NCI-H2227 (cell line): Measurements from ENCODE around the gene SMLR1.

ENCODE experiments used
- DNase-seq: peaks from one replicate; lab custom pipeline; 2025; ENCODE audit not compliant: unreplicated experiment; lab: John Stamatoyannopoulos, UW

The SMLR1 gene

GRCh38 chr6:130824978-130825694, 2.1 kb upstream of the SMLR1 start:
- no peak for DNase-seq

GRCh38 chr6:130825772-130826441, 1.3 kb upstream of the SMLR1 start:
- DNase-seq, result no peak

DNA sequence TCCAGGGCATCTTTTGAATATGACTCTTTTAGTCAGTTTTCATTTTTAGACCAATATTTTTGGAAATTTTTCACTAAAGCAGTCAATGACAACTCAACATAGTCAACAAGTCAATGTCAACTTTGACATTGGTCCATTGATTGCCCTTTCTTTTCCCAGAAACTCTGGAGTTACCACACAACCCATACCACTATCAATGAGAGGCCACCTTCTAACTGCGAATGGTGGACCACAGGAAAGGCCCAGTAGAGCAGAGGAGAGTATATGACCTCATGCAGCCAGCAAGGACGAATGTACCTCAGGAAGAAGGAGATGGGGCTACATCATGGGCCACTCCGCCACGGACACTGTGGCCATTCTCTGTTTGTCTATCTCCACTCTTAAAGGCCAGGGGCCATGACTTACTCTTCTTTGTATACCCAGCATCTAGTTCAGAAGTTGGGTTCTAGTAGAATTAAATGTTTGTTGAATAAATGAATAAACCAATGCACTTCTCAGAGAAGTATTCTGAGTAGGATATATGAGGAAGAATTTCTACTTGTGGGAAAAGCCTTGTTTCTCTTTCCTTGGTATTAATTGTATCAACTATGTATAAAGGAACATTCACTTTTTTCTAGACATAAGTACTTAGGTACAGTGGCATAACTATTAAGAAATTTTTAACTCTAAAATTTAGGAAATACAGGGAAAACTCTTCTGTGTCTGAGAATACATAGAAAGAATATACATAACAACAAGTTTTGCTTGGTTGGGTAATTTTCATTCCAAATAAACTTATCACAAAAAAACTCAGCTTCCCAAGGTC, 562 bp upstream of the SMLR1 start:
- no peak for DNase-seq

GRCh38 chr6:130829333-130829910, 2.2 kb downstream of the SMLR1 start:
- DNase-seq, result no peak

GRCh38 chr6:130831607-130832006, 4.4 kb downstream of the SMLR1 start:
- DNase-seq, result no peak

DNA sequence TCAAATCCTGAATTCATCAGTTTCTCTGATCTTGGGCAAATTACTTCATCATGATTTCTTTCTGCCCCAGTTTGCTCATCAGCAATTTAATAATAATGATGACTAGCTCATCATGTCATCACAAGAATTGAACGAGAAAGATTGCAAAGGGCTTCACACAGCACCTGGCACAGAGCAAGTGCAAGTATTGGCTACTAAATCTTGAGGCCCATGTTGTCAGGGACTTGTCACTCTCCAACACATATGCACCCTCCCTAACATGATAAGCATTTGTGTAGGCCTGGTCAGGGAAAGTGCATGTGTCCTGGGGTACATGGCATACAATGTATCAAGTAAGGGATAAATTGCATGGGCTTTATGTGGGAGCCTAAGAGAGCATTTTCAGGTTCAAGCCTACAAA, 6.4 kb downstream of the SMLR1 start:
- DNase-seq, result no peak

- DNase-seq, result no peak
These were observed 7.5 kb downstream of the SMLR1 start for GRCh38 chr6:130834482-130835251.

DNA sequence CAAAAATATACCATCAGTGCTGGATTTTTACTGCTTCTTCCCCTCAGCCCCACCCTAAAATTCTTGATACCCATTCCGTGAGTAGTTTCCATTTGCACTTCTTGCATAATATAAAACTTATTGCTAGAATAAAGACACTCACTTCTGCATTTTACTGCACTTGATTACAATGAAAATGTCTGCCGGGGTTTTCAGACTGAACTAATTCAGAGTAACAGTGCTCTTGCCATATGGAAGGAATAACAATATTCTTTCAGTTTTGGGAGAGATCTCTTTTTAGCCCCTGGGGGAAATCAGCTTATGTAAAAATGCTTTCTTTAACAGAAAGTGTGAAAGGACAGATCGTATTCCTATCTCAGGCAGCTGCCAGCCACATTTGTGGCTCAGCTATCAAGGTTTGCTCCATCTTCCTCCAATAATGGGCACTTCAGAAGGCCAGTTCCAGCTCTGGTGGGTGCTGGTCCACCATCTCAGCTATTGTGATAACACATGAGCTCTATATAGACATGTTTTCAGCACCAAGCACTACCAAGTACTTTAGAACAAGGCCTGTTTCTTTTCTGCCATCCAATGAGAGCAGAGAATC, 8.9 kb downstream of the SMLR1 start:
- DNase-seq, result no peak

- DNase-seq, result no peak
These were observed 9.9 kb downstream of the SMLR1 start for GRCh38 chr6:130837067-130837466.

DNA sequence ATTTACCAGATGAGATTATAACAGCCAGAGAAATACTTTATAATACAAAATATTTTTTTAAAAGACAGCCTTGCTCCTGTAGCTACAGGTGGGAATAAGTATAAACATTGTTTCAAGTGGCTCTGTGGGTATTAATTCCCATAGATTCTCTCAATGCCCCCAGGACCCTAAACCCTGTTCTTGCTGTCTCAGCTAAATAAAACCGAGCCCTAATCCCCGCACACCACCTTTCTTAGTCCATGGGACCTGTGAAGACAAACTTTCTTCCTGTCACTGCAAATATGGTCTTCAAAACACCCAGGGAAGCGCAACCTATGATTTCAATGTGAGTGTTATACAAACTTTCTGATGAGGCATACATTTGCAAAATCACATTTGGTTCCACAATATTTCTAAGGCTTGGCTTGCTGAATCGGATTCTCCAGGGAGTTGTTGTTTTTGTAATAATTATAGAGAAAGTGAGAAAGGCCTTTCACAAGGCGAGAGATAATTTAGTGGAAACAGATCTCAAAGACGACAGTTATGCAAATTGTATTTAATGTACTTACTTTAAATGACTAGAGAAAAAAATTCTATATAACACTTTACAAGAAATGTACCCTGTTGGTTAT, 11.1 kb downstream of the SMLR1 start:
- DNase-seq, result no peak

GRCh38 chr6:130838951-130839350, 11.7 kb downstream of the SMLR1 start:
- DNase-seq, result no peak

DNA sequence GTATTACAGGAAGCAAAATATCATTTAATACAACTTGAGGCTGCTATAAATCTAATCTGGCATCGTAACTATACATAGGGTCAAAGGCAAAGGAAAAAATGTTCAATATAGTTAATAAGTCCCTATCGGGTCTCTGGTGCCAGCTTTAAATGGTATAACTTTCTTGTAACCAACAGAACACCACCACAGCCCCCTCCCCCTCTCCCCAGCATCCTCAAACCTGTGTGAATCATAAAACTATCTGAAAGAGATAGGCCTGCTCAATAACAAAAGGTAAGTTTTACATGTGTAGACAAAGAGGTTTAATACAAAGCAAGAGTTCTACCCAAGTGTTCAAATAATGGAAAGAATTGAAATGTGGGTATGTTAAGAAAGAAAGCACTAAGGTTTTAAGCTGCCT, 12.2 kb downstream of the SMLR1 start:
- DNase-seq, result no peak

DNA sequence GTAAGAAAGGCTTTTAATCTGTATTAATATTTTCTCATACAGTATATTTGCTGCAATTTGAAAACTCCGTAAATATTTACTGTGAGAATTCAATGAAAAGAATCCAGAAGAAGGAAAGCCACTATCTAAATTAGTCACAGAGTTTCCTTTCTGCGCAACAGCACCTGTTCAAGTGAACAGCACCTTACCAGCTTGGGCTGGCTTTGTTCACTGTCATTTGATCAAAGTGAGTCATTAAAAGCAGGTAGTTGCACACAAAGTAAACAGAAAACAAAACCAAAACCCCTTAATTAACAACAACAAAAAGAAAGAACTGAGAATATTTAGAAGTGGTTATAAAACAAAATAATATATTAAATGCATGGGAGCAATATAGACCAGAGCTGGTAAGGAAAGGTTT, 12.8 kb downstream of the SMLR1 start:
- DNase-seq, result no peak

DNA sequence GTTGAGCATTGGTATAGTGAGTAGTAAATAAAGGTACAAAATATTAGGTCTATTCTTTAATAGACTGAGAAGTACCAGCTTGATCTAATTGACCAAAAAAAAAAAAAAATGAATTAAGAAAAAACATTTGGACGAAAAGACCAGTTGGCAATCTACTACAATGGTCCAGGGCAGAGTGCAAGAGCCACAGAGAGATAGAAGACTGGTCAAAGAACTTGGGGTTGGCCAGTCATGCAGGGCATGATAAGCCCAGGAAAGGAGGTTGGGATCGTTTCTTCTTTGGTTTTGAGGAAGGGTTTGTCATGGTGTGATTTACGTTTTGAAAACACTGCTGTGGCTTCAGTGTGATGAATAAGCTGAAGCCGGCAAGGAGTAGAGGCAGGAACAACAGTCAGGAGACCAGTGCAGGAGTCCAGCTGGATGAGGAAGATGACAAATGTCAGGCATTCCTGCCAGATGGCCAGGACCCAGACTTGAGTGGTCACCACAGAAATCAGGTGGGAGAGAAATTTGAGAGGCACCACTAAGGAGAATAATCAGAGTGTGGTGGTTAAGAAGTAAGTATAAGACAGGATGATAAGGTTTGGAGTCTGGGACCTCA, 14.0 kb downstream of the SMLR1 start:
- no peak for DNase-seq

DNA sequence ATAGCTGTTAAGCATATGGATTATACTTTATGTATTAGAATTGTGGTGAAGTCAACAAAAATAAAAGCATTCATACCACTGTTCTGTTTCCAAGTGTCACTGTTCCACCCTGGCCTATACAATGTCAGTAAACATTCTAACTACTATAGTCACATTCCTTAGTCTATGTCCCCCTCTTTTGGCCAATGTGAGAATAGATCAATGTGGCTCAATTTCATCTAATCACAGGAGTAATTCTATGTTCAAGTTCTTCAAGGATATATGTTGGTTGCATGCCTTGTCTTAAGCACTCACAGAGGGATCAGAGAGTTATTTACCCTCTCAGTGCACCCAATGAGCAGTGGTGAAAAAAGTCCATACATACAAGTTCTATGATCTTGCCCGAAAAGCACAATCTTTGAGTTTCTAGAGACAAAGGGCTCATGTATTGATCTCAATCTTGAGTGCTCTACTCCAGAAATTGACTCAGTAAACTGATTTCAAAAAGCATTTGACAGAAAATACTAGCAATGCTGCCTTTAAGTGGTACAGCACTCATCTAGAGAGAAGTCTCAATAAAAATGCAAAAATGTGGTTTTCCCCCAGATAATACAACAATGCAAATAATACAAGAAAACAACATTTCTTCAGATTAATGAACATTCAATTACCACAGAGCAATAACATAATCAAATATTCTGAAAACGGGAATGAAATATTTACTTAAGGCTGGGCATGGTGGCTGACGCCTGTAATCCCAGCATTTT, 16.5 kb downstream of the SMLR1 start:
- DNase-seq, result no peak

GRCh38 chr6:130846501-130846900, 19.3 kb downstream of the SMLR1 start:
- no peak for DNase-seq

GRCh38 chr6:130847001-130847910, 20.1 kb downstream of the SMLR1 start:
- DNase-seq, result no peak

- DNase-seq, result no peak
These were observed 21.7 kb downstream of the SMLR1 start for GRCh38 chr6:130848945-130849344.
